Stomach (tissue), 4 donors: Measurements from ENCODE around the gene HDAC10.

ENCODE experiments used
- EP300 ChIP-seq: sonication (generic); formaldehyde crosslinking; IDR thresholded peaks from one replicate; pipeline ENCODE4 v1.6.1; 2017; ENCODE audit warnings: antibody characterized with exemption
- TF ChIP-seq, protein P1 (sequence below), 7 experiments: fragments of 450-650 bp in 4 of 7; fragments of 200-600 bp in 3 of 7; sonication (generic) in 3 of 7; IDR thresholded peaks; one replicate each; pipeline ENCODE4 v1.5.1; 2016 to 2019; ENCODE audit warnings: antibody characterized with exemption in 7 of 7, control low read depth in 2 of 7, mild to moderate bottlenecking in 1 of 7

GRCh38 chr22:50224071-50224470 lies 27.0 kb downstream of the HDAC10 start:
- TF ChIP-seq, protein P1, sequence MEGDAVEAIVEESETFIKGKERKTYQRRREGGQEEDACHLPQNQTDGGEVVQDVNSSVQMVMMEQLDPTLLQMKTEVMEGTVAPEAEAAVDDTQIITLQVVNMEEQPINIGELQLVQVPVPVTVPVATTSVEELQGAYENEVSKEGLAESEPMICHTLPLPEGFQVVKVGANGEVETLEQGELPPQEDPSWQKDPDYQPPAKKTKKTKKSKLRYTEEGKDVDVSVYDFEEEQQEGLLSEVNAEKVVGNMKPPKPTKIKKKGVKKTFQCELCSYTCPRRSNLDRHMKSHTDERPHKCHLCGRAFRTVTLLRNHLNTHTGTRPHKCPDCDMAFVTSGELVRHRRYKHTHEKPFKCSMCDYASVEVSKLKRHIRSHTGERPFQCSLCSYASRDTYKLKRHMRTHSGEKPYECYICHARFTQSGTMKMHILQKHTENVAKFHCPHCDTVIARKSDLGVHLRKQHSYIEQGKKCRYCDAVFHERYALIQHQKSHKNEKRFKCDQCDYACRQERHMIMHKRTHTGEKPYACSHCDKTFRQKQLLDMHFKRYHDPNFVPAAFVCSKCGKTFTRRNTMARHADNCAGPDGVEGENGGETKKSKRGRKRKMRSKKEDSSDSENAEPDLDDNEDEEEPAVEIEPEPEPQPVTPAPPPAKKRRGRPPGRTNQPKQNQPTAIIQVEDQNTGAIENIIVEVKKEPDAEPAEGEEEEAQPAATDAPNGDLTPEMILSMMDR (IDR thresholded peaks at IDR 0.05), result no peak
- no peak for TF ChIP-seq EP300
